Activated T-cell treated with anti-CD3 and anti-CD28 coated beads, Interleukin-2, amount 50 U/mL, for 4 hours (primary cell): ENCODE measurements around the gene CKAP2. TPM values are rescaled to one million over a fixed set of nuclear protein-coding genes. Genes with fewer than 3 reads are reported as not detected.
"Not testable (repeated sequence)": the region's sequence is repeated elsewhere in the genome, so short reads cannot be mapped to it uniquely, and the experiment has no call there.

Source experiments
- ATAC-seq, 2 donors: fragments of 200-7000 bp; cut with Tn5 transposase; one replicate each; pipeline ENCODE4 v1.10.0; 2021
- DNase-seq: peaks from one replicate; pipeline ENCODE4 v3.0.0-alpha.2; 2020
- H3K27me3 Mint-ChIP-seq: one replicate; pipeline ENCODE4 v1.8.0; 2021; ENCODE audit warnings: low read depth, mixed read lengths
- H3K36me3 Mint-ChIP-seq: one replicate; pipeline ENCODE4 v1.8.0; 2022; ENCODE audit warnings: mixed read lengths; ENCODE audit not compliant: insufficient read depth
- H3K4me1 Mint-ChIP-seq: one replicate; pipeline ENCODE4 v1.8.0; 2021; ENCODE audit warnings: low read depth, mixed read lengths
- H3K4me3 Mint-ChIP-seq: one replicate; pipeline ENCODE4 v1.8.0; 2021; ENCODE audit warnings: mild to moderate bottlenecking, moderate library complexity, mixed read lengths
- H3K9me3 Mint-ChIP-seq: one replicate; pipeline ENCODE4 v1.8.0; 2021; ENCODE audit warnings: mixed read lengths
- total RNA-seq, 3 donors: library from RNA; stranded (reverse); gene quantifications; one replicate each; pipeline ENCODE4 v1.2.1, GENCODE V29; 2021

Gene CKAP2, protein sequence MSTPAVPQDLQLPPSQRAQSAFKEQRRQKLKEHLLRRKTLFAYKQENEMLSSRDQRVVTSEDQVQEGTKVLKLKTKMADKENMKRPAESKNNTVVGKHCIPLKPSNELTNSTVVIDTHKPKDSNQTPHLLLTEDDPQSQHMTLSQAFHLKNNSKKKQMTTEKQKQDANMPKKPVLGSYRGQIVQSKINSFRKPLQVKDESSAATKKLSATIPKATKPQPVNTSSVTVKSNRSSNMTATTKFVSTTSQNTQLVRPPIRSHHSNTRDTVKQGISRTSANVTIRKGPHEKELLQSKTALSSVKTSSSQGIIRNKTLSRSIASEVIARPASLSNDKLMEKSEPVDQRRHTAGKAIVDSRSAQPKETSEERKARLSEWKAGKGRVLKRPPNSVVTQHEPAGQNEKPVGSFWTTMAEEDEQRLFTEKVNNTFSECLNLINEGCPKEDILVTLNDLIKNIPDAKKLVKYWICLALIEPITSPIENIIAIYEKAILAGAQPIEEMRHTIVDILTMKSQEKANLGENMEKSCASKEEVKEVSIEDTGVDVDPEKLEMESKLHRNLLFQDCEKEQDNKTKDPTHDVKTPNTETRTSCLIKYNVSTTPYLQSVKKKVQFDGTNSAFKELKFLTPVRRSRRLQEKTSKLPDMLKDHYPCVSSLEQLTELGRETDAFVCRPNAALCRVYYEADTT
- total RNA-seq: 10 to 100 TPM; 10.1 to 11.2 (median 10.9) TPM

DNA sequence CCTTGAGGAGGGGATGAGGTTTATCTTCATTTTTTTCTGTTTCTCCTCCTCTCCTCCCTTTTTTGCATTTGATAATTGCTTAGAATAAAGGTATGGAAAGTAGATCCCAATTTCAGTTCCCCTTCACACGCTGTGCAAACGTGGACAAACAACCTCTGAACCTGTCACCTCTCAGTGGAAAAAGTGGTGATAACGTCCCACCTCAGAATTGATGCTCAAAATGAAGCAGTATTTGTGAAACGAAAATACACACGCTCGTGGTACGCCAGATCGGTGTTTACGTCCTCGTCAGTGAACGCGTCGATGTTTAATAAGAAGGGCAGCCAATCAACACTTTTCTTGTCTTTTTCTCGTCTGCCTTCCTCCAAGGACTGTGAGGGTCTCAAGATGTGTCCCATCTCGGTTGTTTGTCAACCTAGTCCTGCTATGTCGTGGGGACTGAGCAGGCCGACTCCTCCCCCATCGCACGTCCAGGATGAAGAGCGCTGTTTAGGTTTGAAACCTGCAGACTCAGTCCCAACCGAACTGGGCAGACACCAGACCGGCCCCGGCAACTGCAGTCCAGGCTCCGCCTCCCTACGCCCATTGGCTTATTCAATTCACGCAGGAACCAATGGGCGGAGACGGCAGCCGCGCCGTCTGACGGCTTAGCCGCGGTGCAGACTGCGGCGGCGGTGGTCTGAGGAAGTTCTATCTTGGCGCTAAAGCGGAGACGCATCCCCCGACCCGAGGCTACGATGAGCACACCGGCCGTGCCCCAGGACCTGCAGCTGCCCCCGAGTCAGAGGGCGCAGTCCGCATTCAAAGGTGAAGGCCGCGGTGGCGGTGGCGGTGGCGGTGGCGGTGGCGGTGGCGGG, at the start of gene CKAP2:
TSS of gene CKAP2 (plus strand) at position 659 of the 857 bp plus-strand sequence. CDS start at position 738, 79 bp downstream.
- Mint-ChIP-seq H3K4me1 (peaks cover 36% of the 10 kb centered on the region), H3K27me3 (no peaks in the 10 kb centered on the region), H3K4me3 (peak within 1 kb of the TSS; percentile 96), H3K36me3 (peaks cover 2% of the 10 kb centered on the region), H3K9me3 (no peaks in the 10 kb centered on the region)
- ATAC-seq (peak; percentile 85 to 91), DNase-seq (peak; percentile 88)

DNA sequence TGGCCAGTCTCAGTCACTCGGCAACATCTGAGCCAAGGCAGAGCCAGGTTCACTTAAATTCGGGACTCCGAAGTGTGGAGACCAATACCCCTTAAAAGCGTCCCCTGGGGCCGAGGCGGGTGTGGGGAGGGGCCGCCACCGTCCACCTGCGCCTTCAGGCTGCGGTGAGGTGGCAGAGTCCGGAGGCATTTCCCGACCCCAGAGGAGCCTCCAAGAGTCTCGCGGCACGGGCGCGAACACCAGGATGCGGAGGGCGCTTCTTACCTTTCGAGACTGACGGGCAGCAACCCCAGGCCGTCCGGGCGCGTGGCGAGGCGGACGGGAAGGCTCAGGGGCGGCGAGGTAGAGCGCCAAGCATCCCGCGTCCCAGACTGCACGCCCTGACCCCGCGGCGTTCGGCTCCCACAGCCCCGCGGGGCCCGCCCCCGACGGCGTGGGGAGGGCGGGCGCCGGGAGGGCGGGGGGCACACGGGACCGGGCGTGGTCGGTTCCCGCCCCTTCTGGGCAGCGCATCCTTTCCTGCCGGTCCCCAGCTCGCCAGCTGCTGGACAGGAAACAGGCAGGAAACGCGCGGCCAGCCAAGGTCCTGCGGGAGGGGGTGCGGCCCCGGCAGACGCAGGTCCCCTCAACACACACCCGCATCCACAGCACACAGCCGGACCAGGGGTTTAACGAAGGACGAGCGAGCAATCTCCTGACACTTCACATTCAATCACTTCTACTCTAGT, 49.3 kb upstream of the CKAP2 start, which contains the start of gene THSD1:
TSS of gene THSD1 (minus strand) at position 406 of the 728 bp plus-strand sequence. CDS start 3,572 bp downstream, outside the sequence.
- no peaks in the 10 kb centered on the region for H3K9me3 Mint-ChIP-seq
- peak; percentile 75 to 81 for ATAC-seq
- peaks cover 4% of the 10 kb centered on the region for H3K36me3 Mint-ChIP-seq
- peak within 1 kb of the TSS; percentile 62 for H3K4me3 Mint-ChIP-seq
- H3K27me3 Mint-ChIP-seq: peaks cover 20% of the 10 kb centered on the region
- DNase-seq: no peak
- H3K4me1 Mint-ChIP-seq: peaks cover 22% of the 10 kb centered on the region

DNA sequence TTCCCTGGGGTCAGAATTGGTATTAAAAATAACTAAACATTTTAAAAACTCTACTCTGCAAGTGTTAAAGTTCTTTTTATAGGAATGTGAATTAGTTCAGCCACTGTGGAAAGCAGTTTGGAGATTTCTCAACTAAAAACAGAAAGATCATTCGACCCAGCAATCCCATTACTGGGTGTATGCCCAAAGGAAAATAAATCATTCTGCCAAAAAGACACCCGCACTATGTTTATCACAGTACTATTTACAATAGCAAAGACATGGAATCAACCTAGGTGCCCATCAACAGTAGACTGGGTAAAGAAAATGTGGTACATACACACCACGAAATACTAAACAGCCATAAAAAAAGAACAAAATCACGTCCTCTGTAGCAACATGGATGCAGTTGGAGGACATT, 48.6 kb upstream of the CKAP2 start:
- H3K9me3 Mint-ChIP-seq: no peaks in the 10 kb centered on the region
- peak overlapping the region; percentile 35 for H3K4me3 Mint-ChIP-seq
- ATAC-seq: no peak
- no peak for DNase-seq
- H3K36me3 Mint-ChIP-seq: peaks cover 8% of the 10 kb centered on the region
- peaks cover 22% of the 10 kb centered on the region for H3K4me1 Mint-ChIP-seq
- peaks cover 20% of the 10 kb centered on the region for H3K27me3 Mint-ChIP-seq

DNA sequence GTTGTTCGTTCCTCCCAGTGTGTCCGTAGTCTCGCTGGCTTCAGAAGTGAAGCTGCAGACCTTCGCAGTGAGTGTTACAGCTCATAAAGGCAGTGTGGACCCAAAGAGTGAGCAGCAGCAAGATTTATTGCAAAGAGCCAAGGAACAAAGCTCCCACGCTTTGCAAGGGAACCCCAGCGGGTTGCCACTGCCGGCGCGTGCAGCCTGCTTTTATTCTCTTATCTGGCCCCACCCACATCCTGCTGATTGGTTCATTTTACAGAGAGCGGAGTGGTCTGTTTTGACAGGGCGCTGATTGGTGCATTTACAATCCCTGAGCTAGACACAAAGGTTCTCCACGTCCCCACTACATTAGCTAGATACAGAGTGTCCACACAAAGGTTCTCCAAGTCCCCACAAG, 47.8 kb upstream of the CKAP2 start:
- not testable (repeated sequence) for H3K9me3 Mint-ChIP-seq, DNase-seq, H3K4me3 Mint-ChIP-seq, ATAC-seq, H3K36me3 Mint-ChIP-seq
- H3K4me1 Mint-ChIP-seq: peaks cover 22% of the 10 kb centered on the region
- peaks cover 16% of the 10 kb centered on the region for H3K27me3 Mint-ChIP-seq

DNA sequence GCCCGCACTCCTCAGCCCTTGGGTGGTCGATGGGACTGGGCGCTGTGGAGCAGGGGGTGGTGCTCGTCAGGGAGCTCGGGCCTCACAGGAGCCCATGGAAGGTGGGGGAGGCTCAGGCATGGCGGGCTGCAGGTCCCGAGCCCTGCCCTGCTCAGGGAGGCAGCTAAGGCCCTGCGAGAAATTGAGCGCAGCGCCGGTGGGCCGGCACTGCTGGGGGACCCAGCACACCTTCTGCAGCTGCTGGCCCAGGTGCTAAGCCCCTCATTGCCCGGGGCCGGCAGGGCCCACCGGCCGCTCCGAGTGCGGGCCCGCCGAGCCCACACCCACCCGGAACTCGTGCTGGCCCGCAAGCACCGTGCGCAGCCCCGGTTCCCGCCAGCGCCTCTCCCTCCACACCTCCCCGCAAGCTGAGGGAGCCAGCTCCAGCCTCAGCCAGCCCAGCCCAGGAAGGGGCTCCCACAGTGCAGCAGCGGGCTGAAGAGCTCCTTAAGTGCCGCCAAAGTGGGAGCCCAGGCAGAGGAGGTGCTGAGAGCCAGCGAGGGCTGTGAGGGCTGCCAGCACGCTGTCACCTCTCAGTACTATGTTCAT, 47.1 kb upstream of the CKAP2 start:
- not testable (repeated sequence) for H3K9me3 Mint-ChIP-seq
- peaks cover 13% of the 10 kb centered on the region for H3K27me3 Mint-ChIP-seq

DNA sequence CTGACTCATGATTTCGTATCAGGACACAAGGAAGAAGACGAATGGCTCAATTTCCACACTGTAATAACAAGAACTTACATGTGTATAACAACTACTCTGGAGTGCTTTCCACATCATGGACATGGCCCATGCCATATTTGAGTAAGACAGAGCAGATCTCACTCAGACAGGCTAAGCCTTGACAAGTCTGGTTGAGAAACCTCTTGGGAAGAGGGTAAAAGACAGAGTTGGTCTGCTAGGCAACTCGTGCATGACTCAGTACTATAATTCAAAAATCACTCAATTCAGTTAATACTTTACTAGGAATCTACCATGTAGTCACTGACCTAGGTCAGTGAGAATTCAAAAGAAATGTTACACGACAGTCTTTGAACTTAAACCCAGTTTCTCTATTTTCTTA, 43.6 kb upstream of the CKAP2 start:
- no peak for ATAC-seq

More for the DNA sequence above, 47.1 kb upstream of the CKAP2 start:
- not testable (repeated sequence) for H3K4me3 Mint-ChIP-seq, H3K36me3 Mint-ChIP-seq, DNase-seq, ATAC-seq
- H3K4me1 Mint-ChIP-seq: peaks cover 22% of the 10 kb centered on the region

DNA sequence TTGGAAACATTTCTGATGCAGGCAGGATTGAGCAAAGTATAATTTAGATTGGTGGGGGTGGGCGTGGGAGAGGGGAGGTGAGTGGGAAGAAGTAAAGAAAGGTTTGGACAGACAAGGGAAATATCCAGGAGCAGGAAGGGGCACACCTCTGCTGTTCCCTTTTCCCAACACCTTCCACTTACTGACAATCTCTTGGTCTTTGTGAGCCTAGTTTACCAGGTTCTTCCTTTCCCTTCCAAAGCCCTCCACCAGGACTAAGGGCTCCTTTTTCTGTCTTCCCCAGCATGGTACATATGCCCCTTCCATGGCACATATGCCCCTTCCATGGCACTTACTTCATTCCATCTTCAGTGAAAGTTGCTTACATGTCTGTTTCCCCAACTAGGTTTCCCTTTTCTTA, 43.1 kb upstream of the CKAP2 start:
- Mint-ChIP-seq H3K4me1 (peaks cover 1% of the 10 kb centered on the region), H3K27me3 (no peaks in the 10 kb centered on the region), H3K36me3 (peaks cover 23% of the 10 kb centered on the region), H3K9me3 (no peaks in the 10 kb centered on the region), H3K4me3 (no peak overlapping the region)
- no peak for DNase-seq
- no peak for ATAC-seq

More for the DNA sequence above, 43.6 kb upstream of the CKAP2 start:
- Mint-ChIP-seq H3K4me3 (no peak overlapping the region), H3K36me3 (peaks cover 21% of the 10 kb centered on the region), H3K9me3 (no peaks in the 10 kb centered on the region), H3K27me3 (no peaks in the 10 kb centered on the region), H3K4me1 (peaks cover 1% of the 10 kb centered on the region)
- no peak for DNase-seq

DNA sequence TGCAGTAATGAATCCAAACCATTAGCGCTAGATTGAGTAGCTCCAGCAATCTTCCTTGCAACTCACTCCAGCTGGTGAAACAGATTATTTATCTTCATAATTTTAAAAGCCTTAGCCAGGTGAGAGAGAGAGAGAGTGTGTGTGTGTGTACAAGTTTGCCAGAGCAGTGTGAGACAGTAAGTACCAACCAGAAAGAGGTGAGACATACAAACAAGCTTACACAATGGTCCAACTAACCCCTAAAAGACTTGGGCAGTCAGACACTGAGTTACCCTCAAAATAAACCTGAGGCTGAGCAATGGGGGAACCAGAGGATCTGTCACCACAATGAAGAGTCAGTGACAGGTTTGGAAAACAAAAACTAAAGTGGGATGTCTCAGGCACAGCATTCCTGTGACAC, 41.2 kb upstream of the CKAP2 start:
- H3K36me3 Mint-ChIP-seq: peaks cover 31% of the 10 kb centered on the region
- no peaks in the 10 kb centered on the region for H3K9me3 Mint-ChIP-seq
- ATAC-seq (no peak), DNase-seq (no peak)
- no peak overlapping the region for H3K4me3 Mint-ChIP-seq
- no peaks in the 10 kb centered on the region for H3K27me3 Mint-ChIP-seq
- no peaks in the 10 kb centered on the region for H3K4me1 Mint-ChIP-seq

DNA sequence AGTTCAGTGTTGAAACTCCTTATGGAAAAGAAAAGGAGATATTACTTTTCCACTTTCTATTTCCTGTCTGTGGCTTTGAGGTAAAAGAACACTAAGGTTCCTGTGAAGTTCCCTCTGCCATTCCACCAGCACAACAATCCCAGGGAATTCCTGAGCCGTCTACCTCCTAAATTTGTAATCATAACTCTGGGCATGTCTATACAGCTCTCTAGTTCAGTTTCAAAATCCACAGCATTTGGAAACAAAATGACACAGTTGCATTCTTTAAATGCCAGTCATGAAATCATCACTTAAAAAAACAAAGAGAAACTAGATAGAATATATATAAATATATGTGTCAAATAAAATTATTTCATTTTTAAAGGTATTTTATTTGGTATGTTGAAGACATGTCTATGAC, 40.3 kb upstream of the CKAP2 start:
- H3K27me3 Mint-ChIP-seq: no peaks in the 10 kb centered on the region
- DNase-seq (no peak), ATAC-seq (no peak)
- peaks cover 2% of the 10 kb centered on the region for H3K4me1 Mint-ChIP-seq
- H3K36me3 Mint-ChIP-seq: peaks cover 36% of the 10 kb centered on the region
- no peaks in the 10 kb centered on the region for H3K9me3 Mint-ChIP-seq
- no peak overlapping the region for H3K4me3 Mint-ChIP-seq

DNA sequence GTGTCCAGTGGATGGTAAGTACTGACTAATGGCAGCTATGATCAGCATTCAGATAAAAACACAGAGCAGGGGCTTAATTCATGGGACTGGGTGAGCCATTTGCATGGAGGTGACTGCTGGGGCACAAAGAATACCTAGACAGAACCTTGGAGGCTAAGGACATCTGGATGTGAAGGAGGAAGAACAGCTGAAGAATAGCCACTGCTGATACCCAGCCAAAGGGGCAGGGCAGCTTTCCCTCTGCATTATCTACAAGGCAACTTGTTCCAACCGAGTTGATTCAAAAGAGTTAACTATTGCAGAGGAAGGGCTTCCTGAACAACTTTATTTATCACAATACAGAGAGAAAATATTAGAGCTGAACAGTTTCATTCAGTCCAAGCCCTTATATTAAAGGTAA, 36.2 kb upstream of the CKAP2 start:
- H3K36me3 Mint-ChIP-seq: peaks cover 45% of the 10 kb centered on the region
- no peaks in the 10 kb centered on the region for H3K27me3 Mint-ChIP-seq
- H3K9me3 Mint-ChIP-seq: no peaks in the 10 kb centered on the region

DNA sequence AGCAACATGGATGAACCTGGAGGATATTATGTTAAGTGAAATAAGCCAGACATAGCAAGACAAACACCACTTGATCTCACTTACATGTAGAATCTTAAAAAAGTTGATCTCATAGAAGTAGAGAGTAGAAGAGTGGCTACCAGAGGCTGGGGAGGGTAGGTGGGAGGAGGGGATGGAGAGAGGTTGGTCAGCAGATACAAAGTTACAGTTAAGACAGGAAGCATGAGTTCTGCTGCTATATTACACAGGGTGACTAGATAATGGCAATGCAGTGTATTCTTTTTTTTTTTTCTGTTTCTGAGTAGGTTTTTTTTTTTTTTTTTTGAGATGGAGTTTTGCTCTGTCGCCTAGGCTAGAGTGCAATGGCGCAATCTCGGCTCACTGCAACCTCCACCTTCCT, 34.1 kb upstream of the CKAP2 start:
- Mint-ChIP-seq H3K27me3 (no peaks in the 10 kb centered on the region), H3K4me1 (peaks cover 2% of the 10 kb centered on the region), H3K9me3 (no peaks in the 10 kb centered on the region), H3K36me3 (peaks cover 45% of the 10 kb centered on the region), H3K4me3 (no peak overlapping the region)
- ATAC-seq (no peak), DNase-seq (no peak)

More for the DNA sequence above, 36.2 kb upstream of the CKAP2 start:
- H3K4me1 Mint-ChIP-seq: peaks cover 2% of the 10 kb centered on the region
- no peak overlapping the region for H3K4me3 Mint-ChIP-seq
- no peak for DNase-seq
- no peak for ATAC-seq

DNA sequence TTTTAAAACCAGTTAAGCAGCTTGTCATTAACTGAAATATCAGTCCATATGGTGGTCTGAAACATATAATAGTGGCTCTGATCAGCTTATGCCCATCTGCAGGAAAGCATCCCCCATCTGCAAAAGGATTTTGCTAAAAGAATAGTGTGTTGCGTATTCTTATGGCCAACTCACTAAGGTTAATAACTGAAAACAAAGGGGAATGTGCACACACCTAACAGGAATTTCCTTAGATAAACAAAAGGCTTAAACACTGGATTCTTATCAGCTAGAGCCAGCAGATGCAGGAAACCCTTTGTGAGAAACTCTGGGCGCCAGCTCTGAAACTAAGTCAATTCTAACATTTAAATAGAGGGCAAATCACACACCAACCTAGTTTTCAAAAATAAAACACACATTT, 27.0 kb upstream of the CKAP2 start:
- H3K4me3 Mint-ChIP-seq: no peak overlapping the region
- DNase-seq: no peak

DNA sequence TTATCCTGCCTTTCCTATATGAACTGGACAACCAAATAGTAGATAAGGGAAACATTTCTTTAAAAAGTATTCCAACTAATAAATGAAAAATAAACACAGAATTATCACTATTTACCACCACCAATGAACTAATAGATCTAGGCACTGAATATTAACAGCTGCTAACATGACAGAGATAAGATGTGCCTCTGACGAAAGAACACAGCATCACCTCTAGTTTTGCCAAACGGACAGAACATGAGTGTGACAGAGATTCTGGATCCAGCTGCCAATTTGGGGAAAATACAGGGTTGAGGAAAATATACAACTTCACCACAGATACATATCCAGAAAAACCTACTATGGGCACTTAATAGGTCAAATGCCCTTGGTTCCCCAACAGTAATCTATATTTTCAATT, 22.8 kb upstream of the CKAP2 start:
- Mint-ChIP-seq H3K4me1 (no peaks in the 10 kb centered on the region), H3K4me3 (no peak overlapping the region), H3K9me3 (no peaks in the 10 kb centered on the region), H3K27me3 (no peaks in the 10 kb centered on the region), H3K36me3 (peaks cover 53% of the 10 kb centered on the region)
- DNase-seq (no peak), ATAC-seq (no peak)

More for the DNA sequence above, 27.0 kb upstream of the CKAP2 start:
- Mint-ChIP-seq H3K27me3 (no peaks in the 10 kb centered on the region), H3K4me1 (no peaks in the 10 kb centered on the region), H3K9me3 (no peaks in the 10 kb centered on the region), H3K36me3 (peaks cover 43% of the 10 kb centered on the region)
- ATAC-seq: no peak
